ENCODE results near the gene TMEM94.

The TMEM94 gene

DNA sequence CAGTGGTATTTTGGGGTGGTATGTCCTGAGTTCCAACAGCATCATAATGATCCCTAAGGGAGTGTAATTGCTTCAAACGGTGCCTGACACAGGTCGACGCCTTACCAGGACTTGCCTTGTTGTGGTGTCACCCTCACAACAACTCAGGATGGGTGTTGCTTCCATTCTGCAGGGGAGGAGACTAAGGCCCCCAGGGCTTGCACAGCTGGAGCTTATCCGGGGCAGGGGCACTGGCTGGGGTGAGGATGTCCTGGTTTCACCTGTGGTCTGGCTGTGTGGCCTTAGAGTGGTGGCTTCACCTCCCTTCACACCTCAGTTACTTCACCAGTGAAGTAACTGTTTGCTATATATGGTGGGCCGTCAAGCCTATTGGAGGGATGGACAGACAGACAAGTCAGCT lies 92.4 kb downstream of the TMEM94 start:
- H3K9me2 ChIP-seq (replicated peaks; ENCODE audit: insufficient read depth, low read length), result no peaks in the 10 kb centered on the region
- H3K9me3 ChIP-seq (replicated peaks; ENCODE audit: insufficient read depth, low read length), result no peaks in the 10 kb centered on the region
- TF ChIP-seq EZH2 (optimal IDR thresholded peaks at IDR 0.05; ENCODE audit: low read depth, low read length), result no peak
- no peak for TF ChIP-seq EZH2phosphoT487 (IDR thresholded peaks at IDR 0.05; ENCODE audit: low read length)
- TF ChIP-seq, protein P1, sequence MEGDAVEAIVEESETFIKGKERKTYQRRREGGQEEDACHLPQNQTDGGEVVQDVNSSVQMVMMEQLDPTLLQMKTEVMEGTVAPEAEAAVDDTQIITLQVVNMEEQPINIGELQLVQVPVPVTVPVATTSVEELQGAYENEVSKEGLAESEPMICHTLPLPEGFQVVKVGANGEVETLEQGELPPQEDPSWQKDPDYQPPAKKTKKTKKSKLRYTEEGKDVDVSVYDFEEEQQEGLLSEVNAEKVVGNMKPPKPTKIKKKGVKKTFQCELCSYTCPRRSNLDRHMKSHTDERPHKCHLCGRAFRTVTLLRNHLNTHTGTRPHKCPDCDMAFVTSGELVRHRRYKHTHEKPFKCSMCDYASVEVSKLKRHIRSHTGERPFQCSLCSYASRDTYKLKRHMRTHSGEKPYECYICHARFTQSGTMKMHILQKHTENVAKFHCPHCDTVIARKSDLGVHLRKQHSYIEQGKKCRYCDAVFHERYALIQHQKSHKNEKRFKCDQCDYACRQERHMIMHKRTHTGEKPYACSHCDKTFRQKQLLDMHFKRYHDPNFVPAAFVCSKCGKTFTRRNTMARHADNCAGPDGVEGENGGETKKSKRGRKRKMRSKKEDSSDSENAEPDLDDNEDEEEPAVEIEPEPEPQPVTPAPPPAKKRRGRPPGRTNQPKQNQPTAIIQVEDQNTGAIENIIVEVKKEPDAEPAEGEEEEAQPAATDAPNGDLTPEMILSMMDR (IDR thresholded peaks at IDR 0.05; ENCODE audit: low read length), result no peak
- no peaks in the 10 kb centered on the region for H3F3A ChIP-seq (ENCODE audit: insufficient read depth, low read length)
- H2AFZ ChIP-seq (ENCODE audit: low read length), result no peak overlapping the region
- H3K9ac ChIP-seq (ENCODE audit: low read length), result no peak overlapping the region
- H3K36me3 ChIP-seq (replicated peaks; ENCODE audit: insufficient read depth, low read length), result no peaks in the 10 kb centered on the region
- H3K4me2 ChIP-seq (ENCODE audit: low read depth, low read length), result no peak overlapping the region
- H3K27ac ChIP-seq (ENCODE audit: low read length), result no peak overlapping the region
- H3K79me2 ChIP-seq (ENCODE audit: low read length), result no peaks in the 10 kb centered on the region
- no peaks in the 10 kb centered on the region for H3K27me3 ChIP-seq (replicated peaks; ENCODE audit: insufficient read depth, low read length)
- DNase-seq, result no peak
- H4K20me1 ChIP-seq (ENCODE audit: insufficient read depth, low read length), result no peaks in the 10 kb centered on the region
- H3K4me3 ChIP-seq (ENCODE audit: low read length), result no peak overlapping the region
- no peaks in the 10 kb centered on the region for H3K4me1 ChIP-seq (ENCODE audit: low read length)

All from MM.1S (cell line).